HG03045 (cell line): ENCODE results near the gene MYBPC1.

ENCODE experiments used
- ATAC-seq: cut with Tn5 transposase; IDR thresholded peaks from one replicate; pipeline ENCODE4 v1.9.1; 2021; ENCODE audit warnings: mild to moderate bottlenecking, moderate library complexity; ENCODE audit not compliant: unreplicated experiment

Gene MYBPC1

DNA sequence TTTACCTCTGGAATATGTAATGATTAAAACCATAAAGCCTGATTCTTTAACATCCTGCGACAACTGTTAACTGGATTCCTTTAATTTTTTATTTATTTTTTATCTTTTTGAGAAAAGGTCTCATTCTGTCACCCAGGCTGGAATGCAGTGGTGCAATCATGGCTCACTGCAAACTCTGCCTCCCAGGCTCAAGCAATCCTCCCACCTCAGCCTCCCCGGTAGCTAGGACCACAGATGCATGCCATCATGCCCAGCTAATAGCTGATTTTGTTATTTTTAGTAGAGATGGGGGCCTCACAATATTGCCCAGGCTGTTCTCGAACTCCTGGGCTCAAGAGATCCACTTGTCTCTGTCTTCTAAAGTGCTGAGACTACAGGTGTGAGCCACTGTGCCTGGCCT lies 3.7 kb downstream of the MYBPC1 start:
- no peak for ATAC-seq

DNA sequence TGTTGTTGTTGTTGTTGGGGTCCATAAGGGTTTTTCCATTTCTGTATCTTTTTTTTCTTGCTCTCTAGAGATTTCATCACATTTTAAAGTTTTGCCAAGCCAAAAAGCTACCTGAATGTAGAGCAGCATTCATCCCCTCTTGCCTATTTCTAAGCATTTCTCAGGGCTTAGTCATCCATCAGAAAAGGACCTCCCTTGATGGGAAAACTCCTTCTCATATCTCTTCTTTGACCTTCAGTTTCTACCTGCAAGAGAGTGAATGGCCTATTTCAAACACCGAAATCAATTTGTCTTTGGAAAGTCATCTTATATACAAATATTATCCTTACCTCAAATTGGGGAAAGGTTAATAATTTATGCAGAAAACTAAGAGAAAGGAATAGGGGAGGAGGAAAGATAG lies 4.5 kb downstream of the MYBPC1 start:
- no peak for ATAC-seq

DNA sequence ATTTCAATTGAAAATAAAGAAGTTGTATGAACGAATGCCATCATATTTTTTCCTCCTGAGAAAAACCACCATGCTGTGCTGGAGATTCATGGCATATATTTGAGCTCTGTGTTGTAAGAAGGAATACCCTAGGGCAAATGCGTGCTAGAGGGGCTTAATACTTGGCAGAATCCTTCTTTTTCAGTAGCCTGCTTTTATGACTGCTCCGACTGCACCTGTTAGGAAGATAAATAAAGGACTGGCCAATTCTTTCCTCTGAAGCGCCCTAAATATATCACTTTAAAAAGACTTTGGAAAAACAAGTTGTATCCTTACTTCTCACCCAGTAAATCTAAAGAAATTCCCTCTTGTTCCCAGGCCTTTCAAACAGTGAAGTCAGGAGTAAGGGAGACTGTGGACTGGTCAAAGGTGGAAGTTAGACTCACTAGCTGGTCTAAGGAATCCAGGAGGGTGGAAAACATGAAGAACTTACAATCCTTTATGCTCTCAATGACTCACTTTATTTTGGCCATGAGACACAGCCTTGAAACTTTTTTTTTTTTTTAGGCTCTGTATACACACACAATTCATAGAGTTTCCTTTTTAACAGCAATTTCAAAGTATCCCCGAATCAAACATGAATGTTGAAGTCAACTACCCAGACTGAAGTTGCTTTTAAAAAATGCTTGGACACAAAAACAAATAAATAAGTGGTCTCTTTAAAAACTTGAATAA lies 5.2 kb downstream of the MYBPC1 start:
- ATAC-seq = no peak

DNA sequence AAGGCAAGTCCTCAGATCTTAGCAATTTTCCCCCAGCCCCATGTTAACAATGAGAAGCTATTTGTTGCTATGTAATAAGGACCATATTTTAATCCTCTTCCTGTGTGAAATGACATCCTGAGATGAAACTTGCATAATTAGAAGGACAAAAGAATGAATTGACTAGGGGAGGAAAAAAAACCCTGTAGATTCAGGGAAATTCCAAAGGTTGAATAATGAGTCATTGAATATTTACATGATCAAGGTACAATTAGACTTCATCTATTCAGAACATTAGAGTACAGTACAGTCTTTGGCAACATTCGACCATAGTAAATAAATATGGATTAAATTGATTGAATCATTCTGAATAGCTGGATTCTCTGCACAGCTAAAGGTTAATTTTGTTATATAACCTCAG lies 9.4 kb downstream of the MYBPC1 start:
- no peak for ATAC-seq

DNA sequence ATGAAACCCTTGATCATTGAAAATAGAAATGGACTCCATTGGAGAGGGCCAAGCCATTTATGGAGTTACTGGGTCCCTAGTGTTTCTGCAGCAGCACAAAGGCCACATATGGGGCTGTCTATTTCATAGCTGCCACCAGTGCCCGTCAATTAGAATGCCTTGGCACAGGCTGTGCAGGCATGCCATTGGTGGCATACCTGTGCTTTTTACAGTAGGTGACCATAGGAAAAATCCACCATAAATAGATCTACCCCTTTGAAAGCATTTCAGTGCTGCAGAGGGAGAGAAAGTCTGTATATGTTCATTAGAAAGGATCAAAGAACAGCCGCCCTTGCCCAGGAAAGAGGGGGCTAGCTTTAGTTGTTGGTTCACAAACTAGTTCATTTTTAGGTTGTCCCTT lies 13.1 kb downstream of the MYBPC1 start:
- no peak for ATAC-seq

DNA sequence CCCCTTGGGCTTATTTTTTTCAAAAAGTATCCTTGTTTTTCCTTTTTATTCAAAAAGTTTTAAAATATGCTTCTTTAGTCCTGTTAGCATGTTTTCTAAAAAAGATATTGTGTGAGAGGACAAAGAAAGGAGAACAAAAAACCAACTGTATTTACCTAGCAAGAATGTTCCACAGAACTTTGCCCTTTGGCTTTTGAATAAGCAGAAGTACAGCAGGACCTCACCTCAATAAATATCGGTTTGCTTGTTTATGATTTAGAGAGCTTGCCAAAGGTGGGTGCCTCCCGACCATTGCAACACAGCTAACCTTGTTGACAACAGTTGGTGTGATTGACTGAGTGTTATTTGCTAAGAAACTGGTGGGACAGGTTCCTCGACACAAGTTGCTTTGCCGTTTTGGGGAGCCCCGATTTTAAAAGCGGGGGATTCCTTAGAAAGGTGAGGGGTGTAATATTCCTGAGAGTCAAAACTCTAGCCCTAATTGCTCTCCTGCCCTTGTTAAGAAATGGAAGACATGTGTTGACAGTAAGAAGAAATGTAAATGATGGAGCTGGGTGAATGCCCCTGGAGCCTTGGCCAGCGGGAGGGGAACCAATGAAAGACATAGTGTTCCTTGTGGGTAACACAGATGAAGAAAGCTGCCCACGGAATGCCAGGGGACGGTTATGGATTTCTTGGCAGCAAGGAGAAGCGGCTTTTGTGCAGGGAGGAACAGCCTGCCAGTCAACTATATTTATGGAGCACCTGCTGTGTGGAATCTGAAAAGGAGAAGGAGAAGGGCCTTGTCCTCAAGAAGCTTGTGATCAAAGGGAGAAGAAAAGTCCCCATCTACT lies 13.7 kb downstream of the MYBPC1 start:
- no peak for ATAC-seq

DNA sequence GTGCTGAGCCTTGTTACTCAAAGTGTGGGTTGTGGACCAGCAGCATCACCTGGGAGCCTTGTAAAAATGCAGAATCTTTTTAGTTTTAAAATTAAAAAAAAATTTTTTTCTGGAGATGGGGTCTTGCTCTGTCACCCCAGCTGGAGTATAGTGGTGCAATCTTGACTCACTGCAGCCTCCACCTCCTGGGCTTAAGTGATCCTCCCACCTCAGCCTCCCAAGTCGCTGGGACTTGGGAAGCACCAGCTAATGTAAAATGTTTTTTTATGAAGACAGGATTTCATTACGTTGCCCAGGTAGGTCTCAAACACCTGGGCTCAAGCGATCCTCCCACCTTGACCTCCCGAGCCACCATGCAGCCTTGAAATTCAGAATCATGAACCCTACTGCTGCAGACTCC lies 14.4 kb downstream of the MYBPC1 start:
- no peak for ATAC-seq

DNA sequence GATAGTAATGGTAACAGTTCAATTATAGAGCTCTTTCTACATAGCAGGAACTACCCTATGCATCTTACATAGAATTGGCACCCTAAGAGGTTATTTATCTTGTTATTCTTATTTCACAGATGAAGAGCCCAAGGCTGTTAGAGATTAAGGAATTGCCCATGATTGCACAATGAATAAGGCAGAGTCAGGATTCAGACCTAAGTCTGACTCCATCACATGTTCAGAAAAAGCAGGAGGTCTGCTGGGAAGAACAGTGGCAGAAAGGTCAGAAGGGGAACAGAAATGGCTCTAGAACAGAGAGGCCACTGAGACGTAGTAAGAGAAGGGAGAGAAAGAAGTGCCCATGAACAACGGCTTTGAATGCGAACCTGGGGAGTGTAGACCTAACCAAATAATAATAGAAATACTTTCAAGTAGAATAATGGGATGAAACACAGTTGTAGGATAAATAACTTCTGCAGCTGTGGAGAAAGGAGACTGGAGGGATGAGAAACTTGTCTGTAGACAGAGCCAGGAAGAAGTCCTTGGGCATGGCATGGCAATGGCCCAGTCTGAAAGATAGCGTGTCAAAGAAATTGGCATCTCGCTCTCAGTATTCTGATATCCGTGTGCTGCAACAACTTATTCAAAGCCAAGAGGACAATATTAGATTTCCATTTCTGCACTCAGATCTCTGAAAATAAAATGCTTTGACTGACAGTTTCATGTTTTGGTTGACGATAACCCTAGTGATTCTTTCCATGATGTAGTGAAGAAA lies 17.6 kb downstream of the MYBPC1 start:
- no peak for ATAC-seq

DNA sequence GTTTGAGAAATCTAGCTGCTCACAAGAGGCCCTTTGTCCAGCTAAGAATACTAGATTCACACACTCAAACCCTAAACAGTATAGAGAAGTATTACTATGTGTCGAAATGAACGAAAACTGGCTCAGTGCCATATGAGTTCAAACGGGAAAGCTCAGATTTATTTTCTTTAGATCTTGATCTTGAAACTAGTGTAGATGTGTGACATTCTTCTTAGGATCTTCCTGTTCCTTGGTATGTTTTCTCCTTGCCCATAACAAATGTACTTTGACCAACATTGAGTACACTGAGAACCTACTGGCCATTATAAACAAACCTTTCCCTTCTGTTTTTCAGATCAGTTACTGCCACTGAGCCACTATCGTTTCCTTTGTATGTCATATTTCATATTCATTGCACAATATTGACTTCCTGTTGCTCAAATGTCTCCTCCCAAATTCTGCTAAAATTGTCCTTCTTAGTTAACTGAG lies 21.3 kb downstream of the MYBPC1 start:
- ATAC-seq = no peak

DNA sequence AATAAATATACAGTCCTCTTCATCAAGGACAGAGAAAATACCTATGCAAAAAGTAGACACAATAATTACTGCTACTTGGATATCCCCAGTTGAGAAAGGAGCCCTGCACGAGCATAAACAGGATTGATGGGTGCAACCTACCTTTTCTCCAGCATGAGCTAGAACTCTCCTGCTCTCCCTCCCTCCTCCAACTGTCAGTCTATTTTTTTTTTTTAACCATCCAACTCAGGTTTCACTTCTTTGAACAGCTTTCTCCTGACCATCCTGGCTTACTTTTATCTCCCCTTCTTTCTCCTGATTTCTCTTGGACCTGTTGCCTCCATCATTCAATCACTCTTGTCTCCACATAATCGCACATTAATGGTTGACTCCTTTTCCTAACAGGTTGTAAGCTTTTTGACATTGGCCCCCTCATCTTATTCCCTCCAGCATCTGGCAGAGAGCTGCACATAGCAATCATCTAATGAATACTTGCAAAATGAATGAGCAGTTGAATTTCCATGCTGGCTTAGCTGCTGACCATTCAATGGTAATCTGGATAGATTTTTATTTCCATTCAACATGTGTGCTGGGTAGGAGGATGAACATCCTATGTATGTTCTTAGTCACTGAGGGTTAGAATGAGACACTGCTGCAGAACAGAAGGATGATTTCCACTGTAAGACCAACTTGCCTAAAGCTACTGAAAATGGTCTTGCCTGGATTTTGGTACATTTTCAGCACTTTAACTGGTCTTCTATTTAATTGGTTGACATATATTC lies 24.4 kb downstream of the MYBPC1 start:
- no peak for ATAC-seq

DNA sequence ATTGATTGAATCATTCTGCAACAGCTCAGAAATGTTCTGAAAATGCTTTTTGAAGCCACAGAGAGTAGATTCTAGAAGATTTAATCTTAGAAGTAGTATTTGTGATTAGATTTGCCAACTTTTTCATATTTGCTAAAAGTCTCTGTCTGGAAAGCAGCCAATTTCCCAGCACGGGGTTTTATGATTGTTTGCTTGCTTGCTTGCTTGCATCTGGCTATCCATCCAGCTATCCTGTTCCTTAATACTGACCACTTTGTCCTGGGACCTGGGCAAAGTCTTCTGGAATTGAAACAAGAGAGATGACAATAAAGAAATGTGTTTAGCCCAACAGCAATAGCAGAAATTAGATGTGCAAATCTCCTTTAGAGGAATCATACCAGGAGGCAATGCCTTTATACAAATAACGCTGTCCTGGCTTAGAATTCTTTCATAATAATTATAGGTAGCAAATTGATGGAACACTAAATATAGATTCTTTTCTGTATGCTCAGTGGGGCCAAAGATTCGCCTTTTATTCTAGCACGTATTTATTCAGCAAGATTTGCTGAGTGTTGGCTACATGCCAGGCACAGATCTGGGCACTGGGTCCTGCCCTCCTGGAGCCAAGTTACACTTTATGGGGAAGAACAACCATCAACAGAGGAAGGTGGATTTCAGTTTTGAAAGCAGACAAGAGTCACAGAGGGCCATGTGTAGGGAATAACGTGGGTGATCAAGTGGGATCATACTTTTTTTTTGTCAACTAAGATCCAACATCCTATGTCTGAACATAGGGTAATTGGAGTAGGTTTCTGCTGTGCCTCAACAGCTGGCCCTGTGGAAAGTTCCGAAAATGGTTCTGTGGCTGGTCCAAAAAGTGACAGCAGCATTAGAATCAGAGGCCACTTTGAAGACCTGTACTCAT lies 25.3 kb downstream of the MYBPC1 start:
- no peak for ATAC-seq

DNA sequence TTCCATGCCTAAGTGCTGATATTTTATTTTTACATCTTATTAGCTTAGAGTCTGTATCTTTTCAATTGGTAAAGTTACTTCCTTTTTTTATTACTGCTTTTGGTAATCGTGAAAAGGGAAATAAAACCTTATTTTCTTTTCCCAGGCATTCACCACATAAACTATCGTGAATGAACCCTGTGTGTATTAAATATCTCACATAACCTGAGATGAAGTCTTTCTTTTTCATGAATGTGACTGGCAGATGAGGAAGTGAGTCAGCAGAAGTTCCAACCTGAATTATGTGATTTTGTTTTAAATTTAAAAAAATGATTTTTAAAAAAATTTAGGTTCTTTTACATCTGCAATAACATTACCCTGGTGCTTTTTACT lies 26.0 kb downstream of the MYBPC1 start:
- ATAC-seq = no peak

DNA sequence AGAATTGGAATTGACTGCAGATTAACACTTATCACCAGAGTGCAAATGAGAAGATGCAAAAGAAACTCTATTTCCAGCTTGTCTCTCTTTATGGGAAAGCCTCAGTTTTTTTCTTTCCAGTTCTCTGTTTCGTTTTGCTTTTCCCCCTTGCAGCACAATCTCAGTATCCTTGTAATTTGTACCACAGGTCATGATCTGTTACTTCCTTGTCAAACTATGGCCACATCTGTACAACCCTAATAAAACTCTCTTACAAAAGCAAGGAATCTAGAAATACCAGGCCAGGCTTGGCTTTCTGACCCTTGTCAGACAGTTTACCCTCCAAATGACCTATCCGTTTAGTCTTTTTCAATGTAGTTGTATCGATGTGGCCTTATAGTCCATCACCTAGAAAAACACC lies 33.9 kb downstream of the MYBPC1 start:
- no peak for ATAC-seq

DNA sequence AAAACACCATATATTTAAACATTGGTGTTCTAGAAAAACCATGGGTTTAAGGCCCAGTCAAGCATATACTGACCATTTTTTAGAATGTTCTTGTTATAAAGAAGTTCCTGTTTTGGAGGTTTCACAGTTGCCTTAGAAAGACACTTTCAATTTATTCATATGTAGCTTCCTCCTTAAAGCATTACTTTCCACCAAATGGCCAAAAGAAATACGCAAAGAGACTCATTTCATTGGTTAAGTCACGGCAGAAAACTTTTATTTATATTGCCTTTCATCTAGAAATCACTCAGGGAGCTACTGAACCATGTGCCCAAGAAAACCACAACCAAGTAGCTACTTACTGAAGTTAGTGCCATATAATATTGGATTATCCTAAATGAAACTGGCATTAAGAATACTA lies 40.0 kb downstream of the MYBPC1 start:
- peak; percentile 88 for ATAC-seq

DNA sequence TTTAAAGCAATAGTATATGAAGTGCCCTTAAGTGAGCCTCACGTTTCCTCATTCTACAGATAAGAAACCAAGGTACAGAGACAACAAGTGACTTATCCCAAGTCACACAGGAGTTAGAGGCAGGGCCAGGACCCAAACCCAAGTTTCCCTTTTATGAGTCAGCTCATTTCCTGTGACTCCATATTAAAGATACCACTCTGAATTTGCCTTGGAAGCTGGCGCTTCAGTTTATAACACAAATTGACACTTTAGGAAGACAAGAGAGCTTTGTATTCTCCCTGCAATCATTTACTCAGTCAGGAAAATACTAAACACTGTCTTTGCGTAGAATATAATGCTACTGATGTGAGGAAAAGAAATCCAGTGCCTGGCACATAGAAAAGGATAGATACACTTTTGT lies 43.2 kb downstream of the MYBPC1 start:
- no peak for ATAC-seq

DNA sequence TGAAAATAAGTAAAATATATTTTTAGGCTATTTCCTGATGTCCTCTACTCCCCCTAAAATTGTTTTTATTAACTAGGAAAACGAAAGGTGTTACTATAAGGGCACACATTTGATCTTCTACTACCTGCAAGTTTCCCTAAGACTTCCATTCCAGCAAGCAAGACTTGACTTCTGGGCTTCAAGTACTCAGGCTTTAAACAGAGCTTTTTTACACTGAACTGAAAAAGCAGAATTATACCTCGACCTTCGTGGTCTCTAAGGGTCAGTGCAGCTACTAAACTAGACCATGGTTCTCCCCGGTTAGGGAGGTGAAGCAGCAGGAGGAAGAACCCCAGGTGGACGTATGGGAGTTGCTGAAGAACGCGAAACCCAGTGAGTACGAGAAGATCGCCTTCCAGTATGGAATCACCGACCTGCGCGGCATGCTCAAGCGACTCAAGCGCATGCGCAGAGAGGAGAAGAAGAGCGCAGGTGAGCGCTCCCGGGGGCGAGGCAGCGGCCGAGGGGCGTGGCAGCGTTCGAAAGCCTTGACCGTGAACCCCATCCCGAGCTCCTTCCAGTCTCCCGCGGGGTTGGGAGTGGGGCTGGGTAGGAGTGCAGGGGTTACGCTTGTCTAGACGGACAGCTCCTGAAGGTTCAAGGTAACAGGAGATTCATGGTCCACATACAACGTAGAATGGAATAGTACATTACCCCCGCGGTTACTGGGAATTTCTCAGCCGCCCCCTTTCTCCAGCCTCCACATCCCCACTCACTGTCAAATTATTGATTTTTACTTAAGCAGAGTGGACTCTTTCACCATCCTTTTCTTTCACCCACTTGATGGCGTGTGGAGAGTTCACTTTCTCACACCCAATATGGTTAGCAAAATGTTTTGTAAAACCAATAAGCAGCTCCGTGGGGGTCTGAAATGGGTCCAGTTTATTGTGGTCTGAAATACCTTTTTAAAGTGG lies 47.6 kb downstream of the MYBPC1 start:
- ATAC-seq = no peak

DNA sequence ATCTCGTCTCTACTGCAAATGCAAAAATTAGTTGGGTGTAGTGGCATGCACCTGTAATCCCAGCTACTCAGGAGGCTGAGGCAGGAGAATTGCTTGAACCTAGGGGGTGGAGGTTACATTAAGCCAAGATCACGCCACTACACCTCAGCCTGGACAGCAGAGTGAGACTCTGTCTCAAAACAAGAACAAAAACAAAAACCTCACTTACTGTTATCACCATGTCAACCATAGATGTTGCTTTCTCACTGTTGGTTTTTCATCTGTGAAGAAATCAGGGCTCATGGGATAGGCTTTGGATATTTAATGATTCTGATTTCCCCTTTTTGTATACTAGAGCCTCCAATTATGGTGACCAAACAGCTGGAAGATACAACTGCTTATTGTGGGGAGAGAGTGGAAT lies 52.9 kb downstream of the MYBPC1 start:
- ATAC-seq = no peak

DNA sequence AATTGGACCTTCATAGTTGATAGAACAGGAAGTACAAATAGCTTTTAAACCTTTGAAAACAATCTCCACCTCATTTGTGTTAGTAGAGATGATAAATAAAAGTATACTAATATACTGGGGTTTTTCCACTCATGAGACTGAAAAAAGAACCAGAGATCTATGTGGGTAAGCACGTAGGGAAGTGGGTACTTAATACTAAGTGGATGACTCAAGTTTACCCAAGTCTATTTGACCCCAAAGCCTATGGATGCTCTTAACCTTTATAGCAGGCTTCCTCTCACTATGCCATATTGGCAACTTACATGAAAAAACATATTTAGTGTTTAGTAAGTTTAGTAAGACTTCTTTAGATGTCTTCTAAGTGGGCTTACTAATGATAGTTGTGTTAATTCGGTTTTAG lies 53.4 kb downstream of the MYBPC1 start:
- no peak for ATAC-seq
